HepG2 (cell line): ENCODE data around the gene RHOBTB3. TPM values are rescaled to one million over a fixed set of nuclear protein-coding genes. Genes with fewer than 3 reads are reported as not detected.

Experiments used
- BCL3 ChIP-seq: sonication (generic); formaldehyde crosslinking; IDR thresholded peaks from 2 replicates; pipeline ENCODE4 v1.5.1; 2020; ENCODE audit warnings: mild to moderate bottlenecking, missing genetic modification reagents, moderate library complexity
- CC2D1A ChIP-seq: sonication (generic); formaldehyde crosslinking; IDR thresholded peaks from 2 replicates; pipeline ENCODE4 v1.8.1; 2023; ENCODE audit warnings: mild to moderate bottlenecking, missing genetic modification reagents
- CENPT ChIP-seq: sonication (generic); formaldehyde crosslinking; IDR thresholded peaks from 2 replicates; pipeline ENCODE4 v1.8.0; 2022; ENCODE audit warnings: low read depth, mild to moderate bottlenecking, moderate library complexity, missing genetic modification reagents
- CSRNP1 ChIP-seq: sonication (generic); formaldehyde crosslinking; IDR thresholded peaks from 2 replicates; pipeline ENCODE4 v1.8.1; 2023; ENCODE audit warnings: mild to moderate bottlenecking, missing genetic modification reagents
- IRX3 ChIP-seq: sonication (generic); formaldehyde crosslinking; IDR thresholded peaks from 2 replicates; pipeline ENCODE4 v1.8.1; 2023; ENCODE audit warnings: mild to moderate bottlenecking, low read depth, missing genetic modification reagents, borderline replicate concordance
- MLX ChIP-seq: IDR thresholded peaks from 2 replicates; pipeline ENCODE4 v1.6.1; 2016
- MTA3 ChIP-seq: sonication (generic); formaldehyde crosslinking; IDR thresholded peaks from 2 replicates; pipeline ENCODE4 v1.4.0; 2020; ENCODE audit warnings: missing genetic modification reagents
- MTF2 ChIP-seq: sonication (generic); formaldehyde crosslinking; IDR thresholded peaks from 2 replicates; pipeline ENCODE4 v1.5.0; 2020; ENCODE audit warnings: missing genetic modification reagents, borderline replicate concordance
- NR1H2 ChIP-seq: sonication (generic); formaldehyde crosslinking; IDR thresholded peaks from 2 replicates; pipeline ENCODE4 v1.8.1; 2022; ENCODE audit warnings: low read depth, missing genetic modification reagents, borderline replicate concordance
- PBX3 ChIP-seq: sonication (generic); formaldehyde crosslinking; IDR thresholded peaks from 2 replicates; pipeline ENCODE4 v1.8.1; 2023; ENCODE audit warnings: missing genetic modification reagents, inconsistent platforms, borderline replicate concordance
- SP1 ChIP-seq, 2 experiments: fragments of 450-650 bp in 1 of 2; sonication (generic) in 1 of 2; formaldehyde crosslinking in 1 of 2; IDR thresholded peaks; 2 replicates each; pipeline versions ENCODE4 v1.4.0 to v1.6.1; 2016 to 2020; ENCODE audit warnings: missing genetic modification reagents in 1 of 2
- SP4 ChIP-seq: sonication (generic); formaldehyde crosslinking; IDR thresholded peaks from 2 replicates; pipeline ENCODE4 v1.8.1; 2023; ENCODE audit warnings: mild to moderate bottlenecking, missing genetic modification reagents
- SRF ChIP-seq: IDR thresholded peaks from 2 replicates; pipeline ENCODE4 v1.6.1; 2011; ENCODE audit warnings: mild to moderate bottlenecking, low read depth, low read length, moderate library complexity
- STAG1 ChIP-seq: sonication (generic); formaldehyde crosslinking; IDR thresholded peaks from 2 replicates; pipeline ENCODE4 v1.4.0; 2020; ENCODE audit warnings: missing genetic modification reagents
- U2AF1 ChIP-seq: fragments of 200-400 bp; formaldehyde crosslinking; optimal IDR thresholded peaks from 2 replicates; pipeline ENCODE3; 2017; ENCODE audit warnings: mild to moderate bottlenecking, low read depth, low read length
- WIZ ChIP-seq: sonication (generic); formaldehyde crosslinking; IDR thresholded peaks from 2 replicates; pipeline ENCODE4 v1.5.1; 2020; ENCODE audit warnings: mild to moderate bottlenecking, missing genetic modification reagents
- ZBTB21 ChIP-seq: sonication (generic); formaldehyde crosslinking; IDR thresholded peaks from 2 replicates; pipeline ENCODE4 v1.4.0; 2020; ENCODE audit warnings: missing genetic modification reagents
- ZNF616 ChIP-seq: sonication (generic); formaldehyde crosslinking; IDR thresholded peaks from 2 replicates; pipeline ENCODE4 v1.5.0; 2020; ENCODE audit warnings: low read depth, mild to moderate bottlenecking, missing genetic modification reagents
- ZNF644 ChIP-seq: IDR thresholded peaks from 2 replicates; pipeline ENCODE4 v1.6.1; 2016; ENCODE audit warnings: low read depth
- ZNF687 ChIP-seq: sonication (generic); formaldehyde crosslinking; IDR thresholded peaks from 2 replicates; pipeline ENCODE4 v1.5.1; 2020; ENCODE audit warnings: mild to moderate bottlenecking, missing genetic modification reagents, moderate library complexity
- ZNF691 ChIP-seq: sonication (generic); formaldehyde crosslinking; IDR thresholded peaks from 2 replicates; pipeline ENCODE4 v1.4.0; 2020; ENCODE audit warnings: missing genetic modification reagents, low read depth, mild to moderate bottlenecking, borderline replicate concordance
- ZNF788 ChIP-seq: sonication (generic); formaldehyde crosslinking; IDR thresholded peaks from 2 replicates; pipeline ENCODE4 v1.5.0; 2020; ENCODE audit warnings: mild to moderate bottlenecking, missing genetic modification reagents, borderline replicate concordance
- polyA plus RNA-seq, 8 experiments: library from polyadenylated mRNA; depleted of rRNA in 3 of 8; stranded (reverse) in 7 of 8; unstranded in 1 of 8; fragments of >200 nt; fragmentation: Illumina TruSeq in 4 of 8; extraction: Trizol in 4 of 8; gene quantifications; 2 replicates each; pipeline versions ENCODE4 v1.2.1 to v1.2.3, GENCODE V29; 2011 to 2016; ENCODE audit warnings: low read depth in 4 of 8, missing spikeins in 1 of 8, mixed read lengths in 1 of 8; ENCODE audit not compliant: insufficient read depth in 1 of 8
- total RNA-seq, 5 experiments: library from RNA; depleted of rRNA; stranded (reverse); fragments of >200 nt; fragmentation: Illumina TruSeq; extraction: Trizol; gene quantifications; 2 replicates each; pipeline ENCODE4 v1.2.3, GENCODE V29; 2016; ENCODE audit warnings: low read depth in 1 of 5

Gene RHOBTB3
- total and polyA plus RNA-seq, 2 of the 13 experiments (the other 11 are each of a cell fraction or from before 2014, with no cell fraction given) = 31.6 to 35.4 TPM

- TF ChIP-seq SRF (no peak), SP4 (CRISPR knock-in tag) (no peak), NR1H2 (CRISPR knock-in tag) (no peak), MLX (no peak), CSRNP1 (CRISPR knock-in tag) (no peak), BCL3 (CRISPR knock-in tag) (no peak), ZNF788 (CRISPR knock-in tag) (no peak), ZNF691 (CRISPR knock-in tag) (no peak), CENPT (no peak), CC2D1A (CRISPR knock-in tag) (no peak), SP1 (IDR thresholded peaks at IDR 0.05) (no peak), SP1 (CRISPR knock-in tag; IDR thresholded peaks at IDR 0.05) (no peak), U2AF1 (no peak), ZNF687 (CRISPR knock-in tag) (peak; percentile 58), STAG1 (CRISPR knock-in tag) (no peak), ZNF616 (CRISPR knock-in tag) (no peak), WIZ (CRISPR knock-in tag) (no peak), MTF2 (no peak), IRX3 (no peak), ZNF644 (CRISPR knock-in tag) (no peak), MTA3 (CRISPR knock-in tag) (no peak), ZBTB21 (CRISPR knock-in tag) (peak; percentile 45; the same call in 1 of the 2 replicates), PBX3 (CRISPR knock-in tag) (no peak)
Measured at GRCh38 chr5:95759005-95759404, 27.9 kb downstream of the RHOBTB3 start (continued).
